ENCODE data around the gene USP7.

DNA sequence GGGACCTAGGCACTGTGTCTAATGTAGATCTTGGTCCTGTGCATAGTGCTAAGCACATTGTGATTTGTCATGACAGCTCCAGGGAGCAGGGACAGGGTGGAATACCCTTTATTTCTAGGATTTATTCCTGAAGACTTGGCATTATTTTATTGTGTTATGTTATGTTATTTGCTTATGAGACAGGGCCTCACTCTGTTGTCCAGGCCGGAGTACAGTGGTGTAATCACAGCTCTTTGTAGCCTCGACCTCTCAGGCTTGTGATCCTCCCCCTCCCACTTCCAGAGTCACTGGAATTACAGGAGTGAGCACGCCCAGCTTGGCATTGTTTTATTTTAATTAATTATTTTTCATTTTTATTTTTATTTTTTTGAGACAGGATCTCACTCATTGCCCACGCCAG is 40.5 kb upstream of the USP7 start:
- TF ChIP-seq CTCF (IDR thresholded peaks at IDR 0.05; ENCODE audit: low read depth, low read length, poor library complexity, severe bottlenecking) (no peak), EZH2phosphoT487 (IDR thresholded peaks at IDR 0.05; ENCODE audit: borderline replicate concordance, low read length) (no peak)
